ENCODE results near the gene KAT8. TPM values are rescaled to one million over a fixed set of nuclear protein-coding genes. Genes with fewer than 3 reads are reported as not detected.

The KAT8 gene
- total and polyA plus RNA-seq, 9 of the 15 experiments (the other 6 are each of a cell fraction or from before 2014, with no cell fraction given): 10.0 to 98.5 (median 76.4) TPM

DNA sequence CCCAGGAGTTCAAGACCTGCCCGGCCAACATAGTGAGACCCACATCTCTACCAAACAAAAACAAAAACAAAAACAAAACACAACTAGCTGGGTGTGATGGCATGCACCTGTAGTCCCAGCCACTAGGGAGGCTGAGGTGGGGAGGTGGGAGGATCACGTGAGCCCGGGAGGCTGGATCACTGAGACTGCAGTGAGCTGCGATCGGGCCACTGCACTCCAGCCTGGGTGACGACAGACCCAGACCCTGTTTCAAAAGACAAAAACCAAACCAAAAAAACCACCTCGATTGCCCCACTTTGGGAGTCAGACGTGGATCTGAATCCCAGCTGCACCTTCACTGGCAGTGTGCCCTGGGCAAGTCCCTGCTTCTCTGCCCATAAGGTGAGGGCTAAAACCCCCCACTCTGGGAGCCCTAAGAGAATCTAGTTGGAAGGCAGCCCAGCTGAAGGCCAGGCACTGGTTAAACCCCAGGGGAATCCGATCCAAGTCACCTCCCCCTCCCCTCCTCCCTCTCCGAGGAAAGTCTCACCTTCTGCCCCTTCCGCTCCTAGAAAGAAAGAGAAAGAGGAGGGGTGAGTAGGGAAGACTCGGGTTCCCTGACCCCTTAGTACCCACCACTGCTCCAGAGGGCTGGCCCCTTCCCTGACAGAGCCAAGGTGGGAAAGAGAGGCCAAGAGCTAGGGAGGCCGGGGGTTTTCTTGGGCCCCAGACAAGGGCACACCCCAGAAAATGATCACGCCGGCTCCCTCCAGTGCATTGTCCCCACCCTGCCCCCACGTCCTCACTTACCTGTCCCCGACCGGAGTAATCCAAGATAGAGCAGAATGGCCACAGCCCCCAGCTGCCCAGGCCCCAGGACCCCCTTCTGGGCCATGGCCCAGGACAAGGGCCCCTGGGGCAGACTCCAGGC lies 17.4 kb downstream of the KAT8 start (continued):
- TF ChIP-seq RHOXF2B (CRISPR knock-in tag; conservative IDR thresholded peaks at IDR 0.05) (no peak), ELF4 (CRISPR knock-in tag; IDR thresholded peaks at IDR 0.05) (0 out of 2 replicates have a peak, but pooled peaks have one; percentile 21), MCM3 (IDR thresholded peaks at IDR 0.05) (no peak), EHMT2 (IDR thresholded peaks at IDR 0.05) (no peak), PYGO2 (tag; IDR thresholded peaks at IDR 0.05) (no peak)
- TF ChIP-seq, protein P1, sequence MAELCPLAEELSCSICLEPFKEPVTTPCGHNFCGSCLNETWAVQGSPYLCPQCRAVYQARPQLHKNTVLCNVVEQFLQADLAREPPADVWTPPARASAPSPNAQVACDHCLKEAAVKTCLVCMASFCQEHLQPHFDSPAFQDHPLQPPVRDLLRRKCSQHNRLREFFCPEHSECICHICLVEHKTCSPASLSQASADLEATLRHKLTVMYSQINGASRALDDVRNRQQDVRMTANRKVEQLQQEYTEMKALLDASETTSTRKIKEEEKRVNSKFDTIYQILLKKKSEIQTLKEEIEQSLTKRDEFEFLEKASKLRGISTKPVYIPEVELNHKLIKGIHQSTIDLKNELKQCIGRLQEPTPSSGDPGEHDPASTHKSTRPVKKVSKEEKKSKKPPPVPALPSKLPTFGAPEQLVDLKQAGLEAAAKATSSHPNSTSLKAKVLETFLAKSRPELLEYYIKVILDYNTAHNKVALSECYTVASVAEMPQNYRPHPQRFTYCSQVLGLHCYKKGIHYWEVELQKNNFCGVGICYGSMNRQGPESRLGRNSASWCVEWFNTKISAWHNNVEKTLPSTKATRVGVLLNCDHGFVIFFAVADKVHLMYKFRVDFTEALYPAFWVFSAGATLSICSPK (IDR thresholded peaks at IDR 0.05; ENCODE audit: borderline replicate concordance): no peak
- TF ChIP-seq, protein P2, sequence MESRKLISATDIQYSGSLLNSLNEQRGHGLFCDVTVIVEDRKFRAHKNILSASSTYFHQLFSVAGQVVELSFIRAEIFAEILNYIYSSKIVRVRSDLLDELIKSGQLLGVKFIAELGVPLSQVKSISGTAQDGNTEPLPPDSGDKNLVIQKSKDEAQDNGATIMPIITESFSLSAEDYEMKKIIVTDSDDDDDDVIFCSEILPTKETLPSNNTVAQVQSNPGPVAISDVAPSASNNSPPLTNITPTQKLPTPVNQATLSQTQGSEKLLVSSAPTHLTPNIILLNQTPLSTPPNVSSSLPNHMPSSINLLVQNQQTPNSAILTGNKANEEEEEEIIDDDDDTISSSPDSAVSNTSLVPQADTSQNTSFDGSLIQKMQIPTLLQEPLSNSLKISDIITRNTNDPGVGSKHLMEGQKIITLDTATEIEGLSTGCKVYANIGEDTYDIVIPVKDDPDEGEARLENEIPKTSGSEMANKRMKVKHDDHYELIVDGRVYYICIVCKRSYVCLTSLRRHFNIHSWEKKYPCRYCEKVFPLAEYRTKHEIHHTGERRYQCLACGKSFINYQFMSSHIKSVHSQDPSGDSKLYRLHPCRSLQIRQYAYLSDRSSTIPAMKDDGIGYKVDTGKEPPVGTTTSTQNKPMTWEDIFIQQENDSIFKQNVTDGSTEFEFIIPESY (CRISPR knock-in tag; IDR thresholded peaks at IDR 0.05): no peak
